8988T (cell line): ENCODE measurements around the gene CABLES1.
"Not testable (repeated sequence)": the region's sequence is repeated elsewhere in the genome, so short reads cannot be mapped to it uniquely, and the experiment has no call there.

Experiments
- DNase-seq: peaks from one replicate; pipeline ENCODE4 v3.0.0; 2011

CABLES1 gene

GRCh38 chr18:23227726-23228070, 92.4 kb downstream of the CABLES1 start:
- no peak for DNase-seq

DNA sequence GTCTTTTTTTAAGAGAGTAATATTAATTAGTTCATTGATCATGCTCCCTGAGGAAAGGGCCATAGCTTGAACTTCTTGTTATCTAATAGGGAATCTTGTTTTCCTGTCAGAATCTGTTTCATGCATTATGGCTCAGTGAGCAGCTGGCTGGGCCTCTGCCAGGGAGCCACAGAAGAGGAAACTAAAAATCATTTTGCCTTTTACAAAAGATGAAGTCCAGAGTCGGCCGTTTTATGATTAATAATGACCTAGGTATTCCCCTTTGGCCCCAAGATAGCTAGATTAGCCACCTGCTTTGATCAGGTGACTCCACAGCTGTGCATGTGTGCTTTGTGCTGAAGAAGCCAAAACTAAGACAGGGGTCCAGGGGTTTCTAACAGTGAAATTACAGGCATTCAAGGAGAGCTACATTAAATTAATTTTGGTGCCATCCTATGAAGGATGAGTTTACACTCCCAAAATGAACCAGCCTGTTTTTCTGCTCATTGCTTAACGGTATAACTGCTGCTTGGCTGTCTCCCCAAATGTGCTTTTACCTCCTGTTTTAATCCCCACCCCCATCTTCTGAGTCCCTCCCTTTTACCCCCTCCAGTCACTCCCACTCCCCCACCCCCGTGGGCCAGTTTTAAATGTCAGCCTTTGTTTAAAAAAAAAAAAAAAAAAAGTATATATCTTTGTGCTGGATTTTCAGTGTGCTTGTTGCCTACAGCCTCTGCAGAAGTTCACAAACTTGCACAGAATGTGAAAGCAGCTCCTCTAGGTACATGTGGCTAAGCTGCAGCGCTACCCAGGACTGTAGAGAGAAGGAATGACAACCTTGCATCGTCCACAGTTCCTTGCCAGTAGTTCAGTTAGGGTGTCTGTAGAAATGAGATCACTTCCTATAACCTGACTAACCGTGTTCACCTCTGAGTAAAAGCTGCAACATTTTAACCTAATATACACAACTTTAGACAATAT, 93.1 kb downstream of the CABLES1 start:
- DNase-seq = no peak

- no peak for DNase-seq
Observed at GRCh38 chr18:23229472-23229871, 94.2 kb downstream of the CABLES1 start.

DNA sequence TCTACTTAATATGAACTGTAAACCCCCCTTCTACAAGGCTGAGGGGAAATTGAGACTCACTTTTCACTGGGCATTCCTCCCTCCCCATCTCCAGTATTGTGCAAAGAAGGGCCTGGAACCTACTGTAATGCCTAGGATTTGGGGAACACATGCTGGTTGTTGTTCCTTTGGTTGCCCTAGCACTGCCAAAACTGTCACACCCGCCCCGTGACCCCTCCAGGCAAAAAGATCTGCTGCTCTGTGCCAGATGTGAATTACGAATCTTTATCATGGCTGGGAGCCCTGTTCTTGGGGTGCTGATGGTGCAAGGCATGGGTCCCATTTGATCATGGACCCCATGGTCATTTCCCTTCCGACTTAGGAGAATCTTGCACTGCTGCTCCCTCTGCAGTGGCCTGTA, 95.4 kb downstream of the CABLES1 start:
- no peak for DNase-seq

- DNase-seq = no peak
Observed at GRCh38 chr18:23231340-23232021, 96.2 kb downstream of the CABLES1 start.

DNA sequence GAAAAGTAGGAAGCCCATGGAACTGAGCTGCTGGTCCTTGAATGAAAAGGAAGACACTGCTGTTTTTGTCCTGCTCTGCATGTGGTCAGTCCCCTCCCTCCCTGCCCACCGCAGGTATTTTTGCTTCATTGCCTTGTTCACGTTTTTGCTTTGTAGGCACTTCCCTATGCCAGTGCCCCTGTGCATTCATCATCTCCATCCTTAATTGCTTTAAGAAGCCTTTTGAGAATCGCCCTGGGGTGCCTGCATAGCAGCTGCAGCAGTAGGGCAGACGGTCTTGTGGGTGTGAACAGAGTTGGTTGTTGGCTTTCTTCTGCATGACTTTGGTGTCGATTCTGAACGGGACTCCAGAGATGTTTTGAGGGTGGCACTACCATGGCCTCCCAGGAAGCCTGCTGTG, 97.0 kb downstream of the CABLES1 start:
- no peak for DNase-seq

- DNase-seq = no peak
Observed at GRCh38 chr18:23234619-23235018, 99.3 kb downstream of the CABLES1 start.

DNA sequence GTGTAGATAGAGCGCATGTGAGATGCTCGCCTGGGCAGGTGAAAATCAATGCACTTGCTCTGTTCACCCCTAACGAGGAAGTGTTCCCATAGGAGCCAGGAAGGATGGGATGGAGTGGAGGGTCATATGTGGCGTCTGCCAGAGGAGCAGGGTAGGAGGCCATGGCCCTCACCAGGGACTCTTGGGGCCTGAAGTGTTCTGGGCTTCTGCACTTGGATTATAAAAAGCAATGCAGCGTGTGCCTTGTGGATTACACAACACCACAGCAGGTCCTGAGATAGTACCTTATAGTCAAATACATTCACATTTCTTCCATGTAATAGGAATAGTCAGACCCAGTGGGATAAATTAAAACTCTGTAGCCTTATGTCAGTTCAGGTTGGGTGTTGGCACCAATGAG, 100.1 kb downstream of the CABLES1 start:
- DNase-seq = no peak

DNA sequence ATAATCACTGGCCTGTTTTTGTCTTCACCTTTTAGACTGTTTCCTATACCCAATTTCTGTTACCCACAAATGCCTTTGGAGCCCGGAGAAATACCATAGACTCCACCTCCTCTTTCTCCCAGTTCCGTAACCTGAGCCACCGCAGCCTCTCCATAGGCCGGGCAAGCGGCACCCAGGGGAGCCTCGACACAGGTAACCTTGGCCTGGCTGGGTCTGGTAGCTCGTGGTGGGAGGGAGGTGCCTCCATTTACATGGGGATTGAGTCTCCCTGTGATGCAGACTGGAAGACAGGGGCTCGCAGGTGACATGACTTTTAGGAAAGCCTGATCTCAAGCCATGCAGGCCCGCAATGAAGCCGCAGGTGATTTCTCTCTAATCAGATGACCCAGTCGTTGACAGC, 100.6 kb downstream of the CABLES1 start:
- no peak for DNase-seq

DNA sequence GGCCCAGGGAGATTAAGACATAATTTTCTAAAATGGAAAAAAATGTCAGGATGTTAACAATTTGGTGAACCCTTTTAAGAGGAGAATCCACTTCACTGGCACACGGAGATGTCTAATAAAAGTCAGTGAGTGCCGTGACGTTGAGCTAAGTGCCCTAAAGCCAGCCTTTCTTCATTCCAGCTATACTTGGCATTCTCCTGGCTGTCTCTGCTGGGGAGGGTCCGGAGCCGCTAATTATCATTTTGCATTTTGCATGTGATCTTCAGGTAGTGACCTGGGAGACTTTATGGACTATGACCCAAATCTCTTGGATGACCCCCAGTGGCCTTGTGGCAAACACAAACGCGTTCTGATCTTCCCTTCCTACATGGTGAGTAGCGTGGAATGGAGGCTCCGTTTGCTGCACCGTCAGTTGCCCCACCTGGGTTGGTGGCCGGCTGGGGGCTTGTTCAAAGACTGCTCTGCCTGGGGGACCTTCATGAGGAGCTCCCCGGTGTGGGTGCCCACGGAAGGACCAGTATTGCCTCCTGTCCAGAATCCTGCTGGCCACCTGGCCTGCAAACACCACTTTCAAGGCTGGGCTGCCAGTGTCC, 101.7 kb downstream of the CABLES1 start:
- no peak for DNase-seq

GRCh38 chr18:23237524-23238151, 102.4 kb downstream of the CABLES1 start:
- peak; percentile 69 for DNase-seq

- no peak for DNase-seq
Observed at GRCh38 chr18:23238152-23238531, 102.9 kb downstream of the CABLES1 start.

- no peak for DNase-seq
Observed at GRCh38 chr18:23238651-23239349, 103.5 kb downstream of the CABLES1 start.

DNA sequence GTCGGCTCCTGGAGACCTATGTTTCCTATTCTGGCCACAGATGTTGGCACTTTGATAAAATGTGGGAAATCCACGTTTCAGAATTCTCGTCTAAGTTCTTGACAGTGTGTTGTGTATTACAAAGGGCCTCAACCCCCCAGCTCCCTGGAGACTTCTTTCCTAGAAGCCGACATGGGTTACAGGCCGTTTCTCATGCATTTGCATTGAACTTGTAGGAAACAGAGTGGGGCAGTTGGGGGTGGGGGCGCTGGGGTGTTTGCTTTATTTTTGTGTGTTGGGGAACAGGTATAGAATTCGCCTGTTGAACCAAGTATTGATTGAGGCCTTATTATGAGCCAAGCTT, 104.0 kb downstream of the CABLES1 start:
- DNase-seq = no peak

DNA sequence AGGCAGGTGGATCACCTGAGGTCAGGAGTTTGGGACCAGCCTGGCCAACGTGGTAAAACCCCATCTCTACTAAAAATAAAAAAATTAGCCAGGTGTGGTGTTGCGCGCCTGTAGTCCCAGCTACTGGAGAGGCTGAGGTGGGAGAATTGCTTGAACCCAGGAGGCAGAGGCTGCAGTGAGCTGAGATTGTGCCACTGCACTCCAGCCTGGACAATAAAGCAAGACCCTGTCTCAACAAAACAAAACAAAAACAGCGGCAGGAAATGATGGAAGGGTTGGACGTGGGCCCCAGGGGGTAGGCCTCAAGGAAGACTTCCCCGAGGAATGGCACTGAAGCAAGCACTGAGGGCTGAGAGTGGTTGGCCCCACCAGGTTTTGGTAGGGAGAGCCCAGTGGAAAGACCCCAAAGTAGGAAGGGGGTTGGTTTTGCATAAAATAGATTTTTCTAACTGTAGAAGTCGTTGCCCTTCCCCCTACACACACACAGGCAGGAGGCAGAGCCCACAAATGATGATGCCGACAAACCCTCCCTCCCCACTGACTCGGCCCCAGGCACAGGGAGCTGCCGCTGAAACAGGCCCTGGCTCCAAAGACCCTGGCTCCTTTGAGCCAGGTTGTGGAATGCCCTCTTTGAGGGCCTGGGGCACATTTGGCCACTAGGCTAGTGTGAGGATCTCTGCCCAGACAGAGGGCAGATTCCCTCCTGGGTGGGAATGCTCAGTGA, 104.8 kb downstream of the CABLES1 start:
- DNase-seq = no peak

DNA sequence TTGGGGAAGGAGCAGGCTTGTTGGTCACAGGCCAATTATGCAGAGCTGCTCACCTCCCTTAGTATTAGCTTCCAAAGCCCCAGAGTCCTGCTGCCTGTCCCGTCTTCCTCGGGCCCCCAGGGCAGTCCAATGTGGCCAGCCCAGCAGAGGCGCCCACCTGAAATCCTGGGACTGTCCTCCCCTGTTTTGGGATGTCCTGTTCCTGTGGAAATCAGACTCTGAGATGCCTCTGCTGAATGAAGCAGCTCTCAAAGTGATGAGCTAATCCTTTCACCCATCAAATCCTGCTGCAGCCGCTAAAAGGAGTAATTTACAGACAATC, 105.3 kb downstream of the CABLES1 start:
- no peak for DNase-seq

GRCh38 chr18:23241833-23242496, 106.7 kb downstream of the CABLES1 start:
- DNase-seq = not testable (repeated sequence)

- no peak for DNase-seq
Observed at GRCh38 chr18:23243178-23243577, 107.9 kb downstream of the CABLES1 start.

GRCh38 chr18:23243816-23244215, 108.5 kb downstream of the CABLES1 start:
- DNase-seq = no peak

GRCh38 chr18:23244401-23244800, 109.1 kb downstream of the CABLES1 start:
- no peak for DNase-seq

GRCh38 chr18:23245461-23245860, 110.2 kb downstream of the CABLES1 start:
- no peak for DNase-seq

DNA sequence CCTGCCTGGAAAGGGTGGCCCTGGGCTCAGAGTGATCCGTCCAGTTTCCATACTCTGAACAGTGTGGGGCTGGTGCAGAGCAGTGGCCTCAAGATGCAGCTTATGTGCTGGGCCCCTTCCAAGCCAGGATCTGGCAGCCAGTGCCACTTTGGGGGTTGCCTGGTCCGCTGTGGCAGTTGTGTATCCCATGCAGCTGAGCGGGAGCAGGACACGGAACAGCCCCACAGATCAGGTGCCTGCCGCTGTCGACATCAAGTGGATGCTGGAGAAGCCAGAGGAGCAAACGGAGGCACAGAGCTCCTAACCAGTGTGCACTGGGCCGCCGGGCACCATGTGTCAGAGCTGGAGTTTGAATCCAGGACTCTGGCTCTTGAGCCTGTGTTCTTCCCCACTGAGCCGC, 112.0 kb downstream of the CABLES1 start:
- DNase-seq = no peak
